GM10847 (cell line): Measurements from ENCODE around the gene SLC2A8.

Experiments used
- POLR2A ChIP-seq: IDR thresholded peaks from 2 replicates; pipeline ENCODE4 v1.6.1; 2011; ENCODE audit not compliant: insufficient read length; ENCODE audit errors: extremely low read depth

SLC2A8 gene

DNA sequence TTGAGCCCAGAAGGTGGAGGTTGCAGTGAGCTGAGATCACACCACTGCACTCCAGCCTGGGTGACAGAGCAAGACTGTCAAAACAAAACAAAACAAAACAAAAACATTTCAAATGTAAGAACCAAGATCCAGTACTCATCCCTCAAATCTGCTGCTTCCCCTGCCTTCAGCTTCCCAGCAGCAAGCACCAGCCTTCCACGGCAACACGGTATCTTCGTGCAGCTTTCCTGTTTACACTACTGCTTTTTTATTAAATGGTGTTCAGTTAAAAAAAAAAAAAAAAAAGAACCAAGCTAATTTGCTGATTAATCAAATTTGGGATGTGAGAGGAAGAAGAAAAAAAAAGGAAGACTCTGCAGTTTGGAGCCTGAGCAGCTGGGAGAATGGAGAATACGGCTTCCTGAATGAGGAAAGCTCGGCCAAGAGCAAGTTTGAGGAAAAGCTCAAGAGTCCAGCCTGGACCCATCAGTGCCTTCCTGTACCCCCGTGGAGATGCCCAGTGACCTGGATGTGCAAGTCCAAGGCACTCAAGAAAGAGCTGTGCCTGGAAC lies 28.0 kb upstream of the SLC2A8 start:
- no peak for TF ChIP-seq POLR2A

DNA sequence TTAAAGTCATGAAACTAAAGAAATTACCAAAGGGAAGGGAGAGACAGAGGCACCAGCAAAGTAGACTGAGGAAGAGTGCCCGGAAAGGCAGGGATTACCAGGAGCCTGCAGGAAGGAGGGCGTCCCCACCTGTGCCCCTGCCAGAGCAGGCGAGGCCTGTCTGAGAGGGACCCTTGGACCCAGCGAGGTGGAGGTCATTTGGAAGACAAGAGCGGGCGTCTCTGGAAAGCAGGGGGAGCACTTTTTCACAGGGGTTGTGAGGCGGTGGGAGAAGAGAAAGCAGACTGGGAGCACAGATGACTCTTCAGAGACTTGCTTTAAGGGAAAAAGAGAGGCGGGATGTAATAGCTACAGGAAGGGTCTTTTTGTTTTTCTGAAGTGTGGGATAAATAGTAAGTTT lies 27.5 kb upstream of the SLC2A8 start:
- TF ChIP-seq POLR2A, result no peak

DNA sequence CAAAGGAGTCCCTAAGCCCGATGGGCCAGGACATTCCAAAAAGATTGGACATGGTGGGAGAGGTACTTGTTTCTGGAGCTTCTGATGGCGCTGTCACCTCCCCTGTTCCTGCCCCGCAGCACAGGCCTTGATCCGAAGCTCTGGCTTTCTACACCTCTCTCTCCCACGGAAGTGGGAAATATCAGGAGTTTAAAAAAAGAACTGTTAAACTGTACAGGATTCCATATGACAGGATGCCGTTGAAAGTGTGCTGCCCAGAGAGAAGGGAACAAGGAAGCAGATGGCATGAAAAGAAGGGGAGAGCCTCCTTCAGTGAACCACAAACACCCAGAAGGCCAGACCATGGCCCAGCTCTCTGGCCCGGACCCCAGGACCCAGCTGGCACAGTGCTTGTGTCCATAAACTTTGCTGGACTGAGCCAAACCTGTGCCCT lies 26.8 kb upstream of the SLC2A8 start:
- TF ChIP-seq POLR2A, result no peak

DNA sequence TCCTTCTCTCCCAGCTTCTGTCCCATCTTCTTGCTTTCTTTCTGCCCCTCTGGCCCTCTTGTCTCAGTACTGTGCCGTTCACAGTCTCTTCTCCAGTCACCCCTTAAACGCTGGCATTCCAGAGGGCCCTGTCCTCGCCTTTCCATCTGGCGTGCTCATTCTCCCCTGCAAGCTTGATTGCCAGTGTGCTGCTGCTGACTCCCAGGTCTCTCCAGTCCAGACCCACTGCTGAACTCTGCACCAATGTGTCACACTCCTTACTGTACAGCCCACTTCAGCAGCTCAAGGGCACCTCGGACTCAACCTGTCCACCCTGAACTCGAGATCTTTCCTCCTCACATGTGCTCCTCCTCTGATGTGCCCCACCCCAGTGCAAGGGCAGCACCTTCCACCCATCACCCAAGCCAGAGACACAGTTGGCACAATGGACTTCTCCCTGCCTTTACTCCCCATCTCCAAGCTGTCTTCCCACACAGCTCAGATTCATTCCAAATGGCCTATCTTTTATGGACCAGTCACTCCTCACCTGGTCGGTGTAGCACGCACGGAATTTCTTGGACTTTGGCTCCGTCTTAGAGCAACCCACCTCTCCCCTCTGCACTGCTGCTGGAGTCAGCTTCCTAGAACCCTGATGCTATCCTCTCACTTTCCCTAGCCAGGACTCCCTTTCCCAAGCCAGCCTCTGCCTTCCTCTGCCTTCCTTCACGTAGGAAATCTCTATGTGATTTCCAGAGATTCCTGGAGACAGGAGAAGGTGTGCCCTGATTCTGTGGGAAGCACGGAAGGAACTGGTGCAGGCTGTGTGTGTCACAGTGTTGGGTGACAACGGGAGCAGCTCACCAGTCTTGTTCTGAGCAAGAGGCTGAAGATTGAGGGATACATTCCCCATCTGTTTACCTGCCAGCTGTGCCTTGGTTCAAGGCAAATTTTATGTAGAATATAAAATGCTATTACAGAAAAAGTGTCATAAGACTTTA lies 26.0 kb upstream of the SLC2A8 start:
- TF ChIP-seq POLR2A, result no peak

DNA sequence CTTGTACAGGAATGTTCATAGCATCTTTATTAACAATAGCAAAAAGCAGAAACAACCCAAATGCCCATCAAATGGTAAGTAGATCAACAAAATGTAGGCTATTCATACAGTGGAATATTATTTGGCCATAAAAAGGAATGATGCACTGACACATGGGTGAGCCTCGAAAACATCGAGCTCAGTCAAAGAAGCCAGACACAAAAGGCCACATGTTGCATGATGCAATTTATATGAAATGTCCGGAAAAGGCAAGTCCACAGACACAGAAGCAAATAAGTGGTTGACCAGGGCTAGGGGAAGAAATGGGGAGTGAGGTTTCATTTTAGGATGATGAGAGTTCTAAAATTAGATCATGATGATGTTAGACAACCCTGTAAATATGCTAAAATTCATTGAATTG lies 16.5 kb upstream of the SLC2A8 start:
- TF ChIP-seq POLR2A, result no peak

DNA sequence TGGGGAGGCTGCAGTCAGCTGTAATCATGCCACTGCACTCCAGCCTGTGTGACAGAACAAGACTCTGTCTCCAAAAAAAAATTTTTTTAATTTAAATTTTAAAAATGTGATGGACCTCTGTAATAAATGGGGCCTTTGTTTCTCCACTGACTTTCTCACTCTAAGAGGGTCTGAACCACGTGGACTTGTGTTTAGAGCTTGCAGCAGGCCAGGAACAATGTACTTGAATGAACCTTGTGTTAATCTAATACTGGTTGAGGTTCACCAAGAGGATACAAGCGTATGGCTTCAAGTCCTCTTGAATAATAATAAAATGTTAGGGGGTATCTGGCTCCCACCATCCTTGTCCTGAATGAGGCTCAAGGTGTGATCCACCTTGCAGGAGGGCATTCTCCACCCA lies 14.4 kb upstream of the SLC2A8 start:
- TF ChIP-seq POLR2A, result no peak

DNA sequence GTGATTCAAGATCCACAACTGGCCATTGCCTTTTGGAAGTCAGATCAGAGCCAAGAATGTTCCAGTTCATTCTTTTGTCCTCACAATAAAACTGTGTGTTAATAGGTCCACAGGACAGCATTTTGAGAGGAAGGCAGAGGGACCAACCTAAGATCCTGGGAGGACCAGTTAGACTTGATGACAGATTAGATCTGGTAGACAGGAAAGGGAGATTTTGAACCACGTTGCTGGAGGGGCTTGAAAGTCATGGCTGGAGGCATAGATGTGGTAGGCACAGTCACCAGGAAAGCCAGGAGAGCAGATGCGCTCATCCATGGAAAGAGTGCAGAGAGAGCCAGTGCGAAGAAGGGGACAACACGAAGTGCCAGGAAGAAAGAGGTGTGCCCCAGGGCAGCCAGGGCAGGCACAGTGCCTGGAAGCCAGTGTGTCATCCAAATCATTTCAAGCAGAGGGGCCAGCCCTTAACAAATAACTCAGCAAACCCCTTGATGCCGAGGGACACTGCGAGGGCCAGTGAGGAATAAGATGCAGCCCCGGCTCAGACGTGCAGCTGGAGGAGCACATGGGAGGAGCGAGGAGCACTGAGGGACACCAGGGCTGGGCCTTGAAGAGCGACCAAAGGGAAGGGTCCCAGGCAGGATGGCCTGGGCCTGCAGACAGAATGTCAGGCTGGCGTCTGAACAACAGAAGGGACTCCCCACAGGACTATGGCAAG lies 12.8 kb upstream of the SLC2A8 start:
- no peak for TF ChIP-seq POLR2A

DNA sequence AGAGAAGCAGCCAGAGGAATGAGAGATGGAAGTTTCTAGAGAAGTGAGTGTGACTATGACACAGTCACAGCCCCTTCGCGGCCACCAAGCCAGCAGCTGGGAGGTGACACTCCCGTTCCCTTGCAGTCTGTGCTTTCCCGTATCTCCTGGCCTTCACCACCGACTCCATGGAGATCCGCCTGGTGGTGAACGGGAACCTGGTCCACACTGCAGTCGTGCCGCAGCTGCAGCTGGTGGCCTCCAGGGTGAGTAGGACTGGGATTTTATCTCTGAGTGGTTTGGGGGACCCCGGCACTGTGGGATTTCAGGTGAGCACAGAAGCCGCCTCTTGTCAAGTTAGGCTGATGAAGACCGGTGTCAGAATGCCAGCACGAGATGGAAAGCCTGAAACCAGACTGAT lies 12.1 kb upstream of the SLC2A8 start:
- TF ChIP-seq POLR2A, result no peak

DNA sequence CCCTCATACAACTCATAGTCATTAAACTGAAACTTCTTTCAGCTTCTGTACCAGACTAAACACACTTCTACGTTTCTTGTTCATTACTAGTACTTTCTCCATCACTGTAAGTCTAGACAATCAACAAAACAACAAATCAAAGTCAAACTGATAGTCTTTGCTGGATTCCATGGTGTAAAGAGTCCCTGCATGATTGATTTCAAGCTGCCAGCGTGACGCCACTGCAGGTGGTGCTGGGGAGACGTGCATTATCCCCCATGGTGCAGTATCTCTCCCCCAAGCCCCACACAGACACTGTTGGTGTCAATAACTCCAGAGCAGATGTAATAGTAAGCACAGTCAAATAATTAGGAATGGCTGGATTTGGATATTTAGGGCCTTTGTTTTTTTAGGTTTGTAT lies 10.7 kb upstream of the SLC2A8 start:
- TF ChIP-seq POLR2A, result no peak

DNA sequence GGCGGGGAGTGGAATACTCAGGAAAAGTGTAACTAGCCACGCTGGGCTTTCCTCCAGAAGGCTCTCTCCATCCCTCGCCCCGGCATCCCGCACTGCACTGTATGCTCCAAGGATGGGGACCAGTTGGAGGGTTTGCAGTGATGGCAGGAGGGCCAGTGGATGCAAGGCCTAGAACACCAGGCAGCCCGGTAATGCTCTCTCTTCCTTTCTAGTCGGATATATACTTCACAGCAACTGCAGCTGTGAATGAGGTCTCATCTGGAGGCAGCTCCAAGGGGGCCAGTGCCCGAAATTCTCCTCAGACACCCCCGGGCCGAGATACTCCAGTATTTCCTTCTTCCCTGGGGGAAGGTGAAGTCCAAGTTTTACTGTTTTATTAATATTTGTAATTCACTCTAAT lies 10.0 kb upstream of the SLC2A8 start:
- no peak for TF ChIP-seq POLR2A

DNA sequence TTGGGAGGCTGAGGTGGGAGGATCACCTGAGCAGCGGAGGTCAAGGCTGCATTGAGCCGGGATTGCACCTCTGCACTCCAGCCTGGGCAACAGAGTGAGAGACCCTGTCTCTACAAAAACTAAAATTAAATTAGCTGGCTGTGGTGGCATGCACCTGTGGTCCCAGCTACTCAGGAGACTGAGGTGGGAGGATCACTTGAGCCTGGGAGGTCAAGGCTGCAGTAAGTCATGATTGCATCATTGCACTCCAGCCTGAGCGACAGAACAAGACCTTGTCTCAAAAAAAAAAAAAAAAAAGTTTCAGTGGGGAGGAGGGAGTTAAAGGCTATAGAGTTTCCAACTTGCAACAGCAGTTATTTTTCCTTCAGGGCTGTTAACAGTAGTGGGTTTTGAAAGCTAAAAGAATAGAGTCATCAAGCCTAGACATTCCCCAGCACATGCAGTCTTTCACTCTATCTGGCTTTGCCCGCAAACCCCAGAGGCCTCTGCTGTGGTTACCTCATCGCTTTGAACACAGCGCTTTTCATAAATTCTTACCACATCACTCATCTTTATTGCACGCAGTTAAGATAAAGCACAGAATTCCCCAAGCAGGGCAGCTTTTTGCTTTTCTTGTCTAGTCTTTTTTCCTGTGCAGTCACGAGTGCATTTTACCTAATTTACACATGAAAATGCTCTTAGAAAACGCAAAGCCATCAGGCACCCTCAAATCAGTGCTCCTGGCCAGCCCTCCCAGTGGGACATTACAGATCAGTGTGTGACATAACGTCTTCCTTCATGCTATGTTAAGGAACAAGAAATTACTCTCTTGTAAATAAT lies 8.7 kb upstream of the SLC2A8 start:
- TF ChIP-seq POLR2A, result no peak

DNA sequence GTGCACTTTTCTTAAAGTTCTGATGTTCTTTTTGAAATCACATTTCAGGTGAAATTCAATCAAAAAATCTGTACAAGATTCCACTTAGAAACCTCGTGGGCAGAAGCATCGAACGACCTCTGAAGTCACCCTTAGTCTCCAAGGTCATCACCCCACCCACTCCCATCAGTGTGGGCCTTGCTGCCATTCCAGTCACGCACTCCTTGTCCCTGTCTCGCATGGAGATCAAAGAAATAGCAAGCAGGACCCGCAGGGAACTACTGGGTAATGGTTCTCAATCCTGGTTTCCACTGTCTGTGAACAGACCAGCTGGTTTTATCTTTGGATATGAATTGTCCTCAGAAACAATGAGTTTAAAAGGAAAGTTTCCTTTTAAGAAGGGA lies 8.1 kb upstream of the SLC2A8 start:
- TF ChIP-seq POLR2A, result no peak

DNA sequence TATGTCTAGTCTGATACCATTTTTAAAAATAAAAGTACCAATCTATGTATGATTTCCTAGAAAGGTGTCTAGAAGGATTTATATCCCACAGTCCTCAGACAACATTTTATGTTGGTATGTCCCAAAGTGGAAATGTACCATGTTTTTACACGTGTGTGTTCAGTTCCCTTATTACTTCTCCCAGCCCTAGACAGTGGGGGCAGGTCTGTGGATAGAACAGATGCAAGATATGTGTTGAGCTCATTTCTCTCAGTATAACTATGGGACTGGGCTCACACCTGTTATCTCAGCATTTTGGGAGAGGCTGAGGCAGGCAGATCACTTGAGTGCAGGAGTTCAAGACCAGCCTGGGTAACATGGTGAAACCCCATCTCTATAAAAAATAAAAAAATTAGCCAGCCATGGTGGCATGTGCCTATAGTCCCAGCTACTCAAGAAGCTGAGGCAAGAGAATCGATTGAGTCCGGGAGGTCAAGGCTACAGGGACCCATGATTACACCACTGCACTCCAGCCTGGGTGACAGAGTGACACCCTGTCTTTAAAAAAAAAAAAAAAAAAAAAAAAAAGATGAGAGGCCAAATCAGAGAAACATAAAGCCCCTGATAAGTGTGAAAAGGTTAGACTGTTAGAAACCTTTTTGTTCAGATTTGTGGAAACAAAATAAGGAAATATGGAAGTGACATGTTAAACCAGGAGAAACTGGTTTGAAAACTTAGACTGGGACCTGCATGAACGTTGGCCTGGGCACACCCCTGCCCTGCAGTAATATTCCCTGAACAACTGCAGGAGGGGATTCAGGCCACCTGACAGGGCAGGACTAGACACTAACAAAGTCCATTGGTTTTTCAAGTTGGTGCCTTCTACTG lies 7.4 kb upstream of the SLC2A8 start:
- no peak for TF ChIP-seq POLR2A

DNA sequence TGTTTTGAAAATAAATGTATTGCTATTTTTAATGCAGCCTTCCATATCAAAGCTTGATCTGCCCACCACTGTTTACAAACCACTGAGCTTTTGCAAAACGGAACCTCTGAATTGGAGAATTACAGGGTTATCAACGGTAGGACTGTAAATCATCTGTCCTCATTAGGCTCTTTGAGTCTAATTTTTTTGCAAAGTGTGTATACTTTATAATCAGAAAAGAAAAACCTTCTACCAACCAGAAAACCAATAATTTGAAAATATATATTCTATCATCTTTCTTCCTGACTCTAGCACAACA lies 6.8 kb upstream of the SLC2A8 start:
- TF ChIP-seq POLR2A, result no peak
